ENCODE results near the gene MAPKAPK5. TPM values are rescaled to one million over a fixed set of nuclear protein-coding genes. Genes with fewer than 3 reads are reported as not detected.
"Not testable (repeated sequence)": the region's sequence is repeated elsewhere in the genome, so short reads cannot be mapped to it uniquely, and the experiment has no call there.

The MAPKAPK5 gene
- total and polyA plus RNA-seq, 10 of the 15 experiments (the other 5 are each of a cell fraction or from before 2014, with no cell fraction given): 12.6 to 54.3 (median 41.5) TPM

- TF ChIP-seq, protein P1, sequence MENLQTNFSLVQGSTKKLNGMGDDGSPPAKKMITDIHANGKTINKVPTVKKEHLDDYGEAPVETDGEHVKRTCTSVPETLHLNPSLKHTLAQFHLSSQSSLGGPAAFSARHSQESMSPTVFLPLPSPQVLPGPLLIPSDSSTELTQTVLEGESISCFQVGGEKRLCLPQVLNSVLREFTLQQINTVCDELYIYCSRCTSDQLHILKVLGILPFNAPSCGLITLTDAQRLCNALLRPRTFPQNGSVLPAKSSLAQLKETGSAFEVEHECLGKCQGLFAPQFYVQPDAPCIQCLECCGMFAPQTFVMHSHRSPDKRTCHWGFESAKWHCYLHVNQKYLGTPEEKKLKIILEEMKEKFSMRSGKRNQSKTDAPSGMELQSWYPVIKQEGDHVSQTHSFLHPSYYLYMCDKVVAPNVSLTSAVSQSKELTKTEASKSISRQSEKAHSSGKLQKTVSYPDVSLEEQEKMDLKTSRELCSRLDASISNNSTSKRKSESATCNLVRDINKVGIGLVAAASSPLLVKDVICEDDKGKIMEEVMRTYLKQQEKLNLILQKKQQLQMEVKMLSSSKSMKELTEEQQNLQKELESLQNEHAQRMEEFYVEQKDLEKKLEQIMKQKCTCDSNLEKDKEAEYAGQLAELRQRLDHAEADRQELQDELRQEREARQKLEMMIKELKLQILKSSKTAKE (IDR thresholded peaks at IDR 0.05; ENCODE audit: low read depth, poor library complexity, severe bottlenecking): no peak
Measured at GRCh38 chr12:111818340-111818739, 23.7 kb upstream of the MAPKAPK5 start (continued).

- intact Hi-C loops (cut with micrococcal nuclease; ENCODE audit: unreplicated experiment): no loop called here
- Histone ChIP-seq H3K27me3 (replicated peaks in 1 of 2; ENCODE audit: control insufficient read depth in 2 of 2, insufficient read depth in 2 of 2, low read length in 1 of 2) (peaks cover 0 to 2% of the 10 kb centered on the region in 2 experiments; a peak in 1 of 4 replicates), H2AFZ (ENCODE audit: control insufficient read depth, low read depth, low read length) (no peak overlapping the region), H3K4me1 (ENCODE audit: control insufficient read depth, insufficient read depth, low read length) (no peaks in the 10 kb centered on the region), H3K9me3 (replicated peaks; ENCODE audit: control insufficient read depth, insufficient read depth, low read length) (no peaks in the 10 kb centered on the region), H4K20me1 (ENCODE audit: control insufficient read depth, insufficient read depth) (no peaks in the 10 kb centered on the region), H3K27ac (ENCODE audit: control insufficient read depth, insufficient read depth) (no peak overlapping the region), H3K4me3 (no peak overlapping the region), H3K4me2 (ENCODE audit: control insufficient read depth, insufficient read depth) (no peak overlapping the region), H3K9ac (ENCODE audit: control insufficient read depth, insufficient read depth, low read length) (no peak overlapping the region), H3K79me2 (ENCODE audit: control insufficient read depth, insufficient read depth, low read length) (no peaks in the 10 kb centered on the region), H3K36me3 (ENCODE audit: control insufficient read depth in 2 of 2, insufficient read depth in 2 of 2, low read length in 1 of 2) (no peaks in the 10 kb centered on the region)
- no TSS peak for BruUV-seq (replicated peaks)
- WGBS (ENCODE audit: insufficient coverage, insufficient replicate concordance, low lambda C conversion rate, missing lambda C conversion rate): 67% methylated on average over 6 of the region's 6 CpGs
- ChIA-PET RAD21 (ENCODE audit: unreplicated experiment) (interaction anchor here (1.6 kb wide), 1 partner anchor 66 kb away, joined by 4 read pairs; no protein-coding TSS in a partner anchor), SMC1A (ENCODE audit: uncharacterized antibody, unreplicated experiment) (interaction anchor here (1.2 to 1.3 kb wide), 2 partner anchors 57 to 65 kb away, joined by 3 to 4 read pairs; no protein-coding TSS in a partner anchor), CTCF (interaction anchor here (1.1 to 1.6 kb wide), 2 partner anchors 66 to 68 kb away, joined by 3 to 5 read pairs; no protein-coding TSS in a partner anchor), POLR2A (no interaction called here)
- ATAC-seq (no peak), FAIRE-seq (no peak), DNase-seq (ENCODE audit: low read depth, low spot score) (no peak)
- TF ChIP-seq, protein P2, sequence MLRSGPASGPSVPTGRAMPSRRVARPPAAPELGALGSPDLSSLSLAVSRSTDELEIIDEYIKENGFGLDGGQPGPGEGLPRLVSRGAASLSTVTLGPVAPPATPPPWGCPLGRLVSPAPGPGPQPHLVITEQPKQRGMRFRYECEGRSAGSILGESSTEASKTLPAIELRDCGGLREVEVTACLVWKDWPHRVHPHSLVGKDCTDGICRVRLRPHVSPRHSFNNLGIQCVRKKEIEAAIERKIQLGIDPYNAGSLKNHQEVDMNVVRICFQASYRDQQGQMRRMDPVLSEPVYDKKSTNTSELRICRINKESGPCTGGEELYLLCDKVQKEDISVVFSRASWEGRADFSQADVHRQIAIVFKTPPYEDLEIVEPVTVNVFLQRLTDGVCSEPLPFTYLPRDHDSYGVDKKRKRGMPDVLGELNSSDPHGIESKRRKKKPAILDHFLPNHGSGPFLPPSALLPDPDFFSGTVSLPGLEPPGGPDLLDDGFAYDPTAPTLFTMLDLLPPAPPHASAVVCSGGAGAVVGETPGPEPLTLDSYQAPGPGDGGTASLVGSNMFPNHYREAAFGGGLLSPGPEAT (IDR thresholded peaks at IDR 0.05; ENCODE audit: low read depth): no peak
- TF ChIP-seq MEF2B (IDR thresholded peaks at IDR 0.05; ENCODE audit: partially characterized antibody, poor library complexity, severe bottlenecking): peak; percentile 9
- in situ Hi-C loops (cut with MboI): loop anchor here (10.0 kb wide), 1 partner anchor 65 kb away; no protein-coding TSS in a partner anchor
Measured at GRCh38 chr12:111819191-111820158, 22.6 kb upstream of the MAPKAPK5 start.

DNA sequence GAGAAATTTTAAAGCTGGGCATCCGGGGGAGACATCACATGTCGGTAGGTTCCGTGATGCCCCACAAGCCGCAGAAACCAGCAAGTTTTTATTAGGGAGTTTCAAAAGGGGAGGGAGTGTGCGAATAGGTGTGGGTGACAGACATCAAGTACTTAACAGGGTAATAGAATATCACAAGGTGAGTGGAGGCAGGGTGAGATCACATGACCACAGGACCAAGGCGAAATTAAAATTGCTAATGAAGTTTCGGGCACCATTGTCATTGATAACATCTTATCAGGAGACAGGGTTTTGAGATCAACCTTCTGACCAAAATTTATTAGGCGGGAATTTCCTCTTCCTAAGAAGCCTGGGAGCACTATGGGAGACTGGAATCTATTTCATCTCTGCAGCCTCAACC, 21.2 kb upstream of the MAPKAPK5 start:
- H3K9ac ChIP-seq (ENCODE audit: control insufficient read depth, insufficient read depth, low read length); H3K27ac ChIP-seq (ENCODE audit: control insufficient read depth, insufficient read depth); CTCF ChIA-PET; H3K4me3 ChIP-seq; BruUV-seq (replicated peaks); H3K79me2 ChIP-seq (ENCODE audit: control insufficient read depth, insufficient read depth, low read length); FAIRE-seq; in situ Hi-C loops (cut with MboI); DNase-seq (ENCODE audit: low read depth, low spot score); H3K36me3 ChIP-seq (ENCODE audit: control insufficient read depth in 2 of 2, insufficient read depth in 2 of 2, low read length in 1 of 2); POLR2A ChIA-PET; H4K20me1 ChIP-seq (ENCODE audit: control insufficient read depth, insufficient read depth); intact Hi-C loops (cut with micrococcal nuclease; ENCODE audit: unreplicated experiment); SMC1A ChIA-PET (ENCODE audit: uncharacterized antibody, unreplicated experiment); RAD21 ChIA-PET (ENCODE audit: unreplicated experiment); H3K27me3 ChIP-seq (replicated peaks in 1 of 2; ENCODE audit: control insufficient read depth in 2 of 2, insufficient read depth in 2 of 2, low read length in 1 of 2); H2AFZ ChIP-seq (ENCODE audit: control insufficient read depth, low read depth, low read length); ATAC-seq; H3K9me3 ChIP-seq (replicated peaks; ENCODE audit: control insufficient read depth, insufficient read depth, low read length); H3K4me2 ChIP-seq (ENCODE audit: control insufficient read depth, insufficient read depth); H3K4me1 ChIP-seq (ENCODE audit: control insufficient read depth, insufficient read depth, low read length): not testable (repeated sequence)
- WGBS (ENCODE audit: insufficient coverage, insufficient replicate concordance, low lambda C conversion rate, missing lambda C conversion rate): 64% methylated on average over 8 of the region's 8 CpGs
